ENCODE results near the gene TIAM1. TPM values are rescaled to one million over a fixed set of nuclear protein-coding genes. Genes with fewer than 3 reads are reported as not detected.

The TIAM1 gene
- total RNA-seq, 1 experiment from 2014 or later, result 22.5 TPM

DNA sequence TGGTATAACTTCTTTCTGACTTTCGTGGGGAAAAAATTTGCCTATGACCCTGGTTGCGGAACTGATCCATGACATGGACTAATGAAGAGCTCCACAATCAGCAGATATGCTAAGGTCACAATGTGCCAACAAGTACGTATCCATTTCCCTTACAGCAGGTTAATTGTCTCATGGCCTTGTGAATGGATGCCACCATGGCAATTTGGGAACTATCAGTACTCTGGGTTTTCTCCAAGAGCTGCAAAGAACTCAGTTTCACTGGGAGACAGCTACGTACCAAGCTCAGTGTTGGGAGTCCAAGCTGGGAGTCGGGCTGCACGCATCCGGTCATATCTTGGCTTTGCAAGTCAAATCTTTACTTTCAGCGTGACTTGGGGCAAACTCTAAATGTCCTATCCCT is 64.8 kb downstream of the TIAM1 start:
- CTCF ChIA-PET, result no interaction called here

DNA sequence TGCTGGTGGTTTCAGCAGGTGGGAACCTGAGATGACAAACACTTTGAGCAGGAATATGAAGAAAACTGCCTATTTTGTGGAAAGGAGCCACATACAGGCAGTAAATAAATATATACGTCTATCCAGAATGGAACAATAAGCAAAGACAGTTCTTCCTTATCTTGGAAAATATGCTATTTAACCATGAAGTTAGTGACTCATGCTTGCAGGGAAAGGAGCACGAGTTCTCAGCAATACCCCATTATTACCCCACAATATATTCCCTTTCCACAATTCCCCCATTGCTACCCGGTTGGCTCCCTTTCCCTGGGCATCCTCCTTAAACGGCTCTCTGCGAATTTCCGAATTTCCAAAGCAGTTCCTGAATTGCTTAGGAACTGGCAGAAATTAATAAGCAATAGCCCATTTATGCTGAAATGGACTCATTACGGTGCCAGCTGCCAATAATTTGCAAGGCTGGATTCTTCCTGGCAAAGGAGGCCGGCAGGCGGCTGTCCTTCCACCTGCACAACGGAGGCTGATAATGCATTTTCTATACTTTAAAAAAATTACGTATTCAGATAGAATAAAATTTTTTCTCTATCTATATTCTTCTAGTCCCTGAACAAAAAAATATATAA is 65.4 kb downstream of the TIAM1 start:
- no peaks in the 10 kb centered on the region for H3K9me2 ChIP-seq (ENCODE audit: insufficient read depth)
- no peak for DNase-seq
- CTCF ChIA-PET, result no interaction called here
- no peaks in the 10 kb centered on the region for H3K79me2 ChIP-seq (ENCODE audit: low read depth)
- no peaks in the 10 kb centered on the region for H3F3A ChIP-seq (ENCODE audit: insufficient read depth, low read depth)
- no peaks in the 10 kb centered on the region for H3K9me3 ChIP-seq (ENCODE audit: insufficient read depth, low read depth)
- no peaks in the 10 kb centered on the region for H3K4me1 ChIP-seq (replicated peaks; ENCODE audit: insufficient read depth)
- H2AFZ ChIP-seq, result no peak overlapping the region
- intact Hi-C loops (cut with micrococcal nuclease; ENCODE audit: unreplicated experiment), result no loop called here
- no peaks in the 10 kb centered on the region for H3K27me3 ChIP-seq (ENCODE audit: insufficient read depth, low read depth)
- H3K27ac ChIP-seq, result no peak overlapping the region
- H3K4me2 ChIP-seq, result no peak overlapping the region
- no peaks in the 10 kb centered on the region for H4K20me1 ChIP-seq (ENCODE audit: insufficient read depth)
- BruUV-seq (replicated peaks), result no TSS peak
- POLR2A ChIA-PET (ENCODE audit: unreplicated experiment), result no interaction called here
- TF ChIP-seq CTCF (conservative IDR thresholded peaks at IDR 0.05) (no peak), EZH2 (IDR thresholded peaks at IDR 0.05; ENCODE audit: low read depth) (no peak)
- H3K36me3 ChIP-seq (ENCODE audit: low read depth), result no peaks in the 10 kb centered on the region
- no peak overlapping the region for H3K4me3 ChIP-seq

More for the DNA sequence above, 64.8 kb downstream of the TIAM1 start:
- Histone ChIP-seq H3K9me3 (ENCODE audit: insufficient read depth, low read depth) (no peaks in the 10 kb centered on the region), H3K9me2 (ENCODE audit: insufficient read depth) (no peaks in the 10 kb centered on the region), H3K4me3 (no peak overlapping the region), H3F3A (ENCODE audit: insufficient read depth, low read depth) (no peaks in the 10 kb centered on the region), H3K4me1 (replicated peaks; ENCODE audit: insufficient read depth) (no peaks in the 10 kb centered on the region), H3K27ac (no peak overlapping the region), H3K79me2 (ENCODE audit: low read depth) (peaks cover 3% of the 10 kb centered on the region; the same call in 1 of the 2 replicates), H2AFZ (no peak overlapping the region), H3K36me3 (ENCODE audit: low read depth) (no peaks in the 10 kb centered on the region), H3K4me2 (no peak overlapping the region), H4K20me1 (ENCODE audit: insufficient read depth) (no peaks in the 10 kb centered on the region), H3K27me3 (ENCODE audit: insufficient read depth, low read depth) (no peaks in the 10 kb centered on the region)
- DNase-seq, result no peak
- POLR2A ChIA-PET (ENCODE audit: unreplicated experiment), result no interaction called here
- intact Hi-C loops (cut with micrococcal nuclease; ENCODE audit: unreplicated experiment), result no loop called here
- BruUV-seq (replicated peaks), result no TSS peak
- TF ChIP-seq EZH2 (IDR thresholded peaks at IDR 0.05; ENCODE audit: low read depth), result no peak
- TF ChIP-seq CTCF (conservative IDR thresholded peaks at IDR 0.05), result no peak

GRCh38 chr21:31276663-31277062 is 67.4 kb downstream of the TIAM1 start:
- Histone ChIP-seq H3K9me2 (ENCODE audit: insufficient read depth) (no peaks in the 10 kb centered on the region), H3K4me3 (no peak overlapping the region), H3K36me3 (ENCODE audit: low read depth) (no peaks in the 10 kb centered on the region), H4K20me1 (ENCODE audit: insufficient read depth) (no peaks in the 10 kb centered on the region), H3K27ac (no peak overlapping the region), H3K4me2 (no peak overlapping the region), H3K4me1 (replicated peaks; ENCODE audit: insufficient read depth) (no peaks in the 10 kb centered on the region), H3F3A (ENCODE audit: insufficient read depth, low read depth) (no peaks in the 10 kb centered on the region), H3K9me3 (ENCODE audit: insufficient read depth, low read depth) (no peaks in the 10 kb centered on the region), H2AFZ (no peak overlapping the region), H3K79me2 (ENCODE audit: low read depth) (no peaks in the 10 kb centered on the region), H3K27me3 (ENCODE audit: insufficient read depth, low read depth) (no peaks in the 10 kb centered on the region)
- no peak for TF ChIP-seq CTCF (conservative IDR thresholded peaks at IDR 0.05)
- no peak for TF ChIP-seq EZH2 (IDR thresholded peaks at IDR 0.05; ENCODE audit: low read depth)
- no peak for DNase-seq
- POLR2A ChIA-PET (ENCODE audit: unreplicated experiment), result no interaction called here
- intact Hi-C loops (cut with micrococcal nuclease; ENCODE audit: unreplicated experiment), result no loop called here
- BruUV-seq (replicated peaks), result no TSS peak
- CTCF ChIA-PET, result no interaction called here

Data from PC-9 (cell line).